Loucy (cell line): ENCODE measurements around the gene VWA1.

Experiments used
- H2AFZ ChIP-seq: fragments of 200-600 bp; sonication (generic); 2 replicates; pipeline ENCODE4 v1.6.0; 2016; ENCODE audit warnings: antibody characterized with exemption, mild to moderate bottlenecking, low read length, moderate library complexity
- H3F3A ChIP-seq: fragments of 200-600 bp; 2 replicates; pipeline ENCODE4 v1.6.0; 2016; ENCODE audit warnings: antibody characterized with exemption, low read depth, mild to moderate bottlenecking
- H3K27me3 ChIP-seq: fragments of 200-600 bp; sonication (generic); 2 replicates; pipeline ENCODE4 v1.6.1; 2014; ENCODE audit warnings: low read length, mild to moderate bottlenecking; ENCODE audit not compliant: insufficient read depth, poor library complexity, severe bottlenecking
- H3K36me3 ChIP-seq: fragments of 200-600 bp; sonication (generic); 2 replicates; pipeline ENCODE4 v1.6.1; 2016; ENCODE audit warnings: low read length; ENCODE audit not compliant: insufficient read depth
- H3K4me1 ChIP-seq: fragments of 200-600 bp; sonication (generic); 2 replicates; pipeline ENCODE4 v1.5.1; 2014; ENCODE audit warnings: low read length, mild to moderate bottlenecking; ENCODE audit not compliant: insufficient read depth, poor library complexity, severe bottlenecking
- H3K4me2 ChIP-seq: fragments of 200-600 bp; sonication (generic); 2 replicates; pipeline ENCODE4 v1.6.0; 2014; ENCODE audit warnings: antibody characterized with exemption, low read length, low read depth, mild to moderate bottlenecking; ENCODE audit not compliant: poor library complexity, severe bottlenecking
- H3K4me3 ChIP-seq: fragments of 200-600 bp; sonication (generic); 2 replicates; pipeline ENCODE4 v1.5.1; 2014; ENCODE audit warnings: low read length, mild to moderate bottlenecking, mixed read lengths; ENCODE audit not compliant: poor library complexity, severe bottlenecking
- H3K79me2 ChIP-seq: fragments of 200-600 bp; sonication (generic); 2 replicates; pipeline ENCODE4 v1.6.1; 2014; ENCODE audit warnings: low read length; ENCODE audit not compliant: insufficient read depth
- H3K9ac ChIP-seq: fragments of 200-600 bp; sonication (generic); 2 replicates; pipeline ENCODE4 v1.6.0; 2014; ENCODE audit warnings: mild to moderate bottlenecking, low read depth, low read length, moderate library complexity; ENCODE audit not compliant: poor library complexity, severe bottlenecking
- H3K9me2 ChIP-seq: fragments of 200-600 bp; sonication (generic); replicated peaks from 2 replicates; pipeline ENCODE4 v1.6.1; 2016; ENCODE audit warnings: low read depth, low read length, mixed read lengths
- H3K9me3 ChIP-seq: fragments of 200-600 bp; sonication (generic); 2 replicates; pipeline ENCODE4 v1.6.1; 2014; ENCODE audit warnings: mild to moderate bottlenecking, antibody characterized with exemption, low read length, low read depth; ENCODE audit not compliant: insufficient read depth
- H4K20me1 ChIP-seq: fragments of 200-600 bp; sonication (generic); 2 replicates; pipeline ENCODE4 v1.6.0; 2014; ENCODE audit warnings: antibody characterized with exemption, low read length, mild to moderate bottlenecking; ENCODE audit not compliant: insufficient read depth, poor library complexity, severe bottlenecking
- CTCF ChIP-seq: fragments of 200-600 bp; sonication (generic); conservative IDR thresholded peaks from 2 replicates; pipeline ENCODE4 v1.5.1; 2014; ENCODE audit warnings: mild to moderate bottlenecking, antibody characterized with exemption, low read length
- EZH2phosphoT487 ChIP-seq: fragments of 200-600 bp; IDR thresholded peaks from 2 replicates; pipeline ENCODE4 v1.6.1; 2018; ENCODE audit warnings: antibody characterized with exemption, mild to moderate bottlenecking, moderate library complexity, borderline replicate concordance

VWA1 gene

DNA sequence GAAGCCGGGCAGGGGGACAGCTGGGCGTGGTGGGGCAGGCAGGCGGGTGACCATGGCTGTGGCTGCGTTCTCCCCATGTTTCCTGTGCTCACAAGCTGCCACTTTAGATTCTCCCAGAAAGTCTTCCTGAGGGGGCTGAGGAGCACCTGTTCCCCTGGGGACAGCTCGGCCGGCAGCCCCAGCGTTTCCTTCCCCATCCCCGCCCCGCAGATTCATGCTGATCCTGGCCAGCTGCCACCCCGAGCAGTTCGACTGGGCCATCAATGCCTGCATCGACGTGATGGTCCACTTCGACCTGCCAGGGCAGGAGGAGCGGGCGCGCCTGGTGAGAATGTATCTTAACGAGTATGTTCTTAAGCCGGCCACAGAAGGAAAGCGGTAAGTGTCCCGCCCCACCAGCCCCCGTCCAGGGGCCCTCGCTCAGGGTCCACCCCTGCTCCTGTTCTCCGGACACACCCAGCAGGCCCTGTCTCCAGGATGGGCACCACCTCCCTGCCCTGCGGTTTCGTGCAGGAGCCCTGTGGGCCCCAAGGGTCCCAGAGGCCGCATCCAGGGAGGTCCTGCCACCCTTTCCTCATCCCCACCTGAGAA lies 25.1 kb downstream of the VWA1 start:
- H2AFZ ChIP-seq = no peak overlapping the region
- H3K4me1 ChIP-seq = no peaks in the 10 kb centered on the region
- no peaks in the 10 kb centered on the region for H3K9me2 ChIP-seq
- H3K36me3 ChIP-seq = no peaks in the 10 kb centered on the region
- H3K4me3 ChIP-seq = no peak overlapping the region
- no peaks in the 10 kb centered on the region for H3K9me3 ChIP-seq
- H4K20me1 ChIP-seq = no peaks in the 10 kb centered on the region
- TF ChIP-seq EZH2phosphoT487 = no peak
- TF ChIP-seq CTCF = no peak
- H3K79me2 ChIP-seq = no peaks in the 10 kb centered on the region
- no peaks in the 10 kb centered on the region for H3F3A ChIP-seq
- H3K9ac ChIP-seq = no peak overlapping the region
- H3K4me2 ChIP-seq = no peak overlapping the region
- H3K27me3 ChIP-seq = no peaks in the 10 kb centered on the region

GRCh38 chr1:1461721-1462317 lies 26.3 kb downstream of the VWA1 start:
- Histone ChIP-seq H3K4me2 (no peak overlapping the region), H4K20me1 (no peaks in the 10 kb centered on the region), H3K9me2 (no peaks in the 10 kb centered on the region), H3K9me3 (no peaks in the 10 kb centered on the region), H3K36me3 (no peaks in the 10 kb centered on the region), H2AFZ (no peak overlapping the region), H3K79me2 (no peaks in the 10 kb centered on the region), H3K4me1 (no peaks in the 10 kb centered on the region), H3K9ac (no peak overlapping the region), H3K4me3 (no peak overlapping the region), H3K27me3 (no peaks in the 10 kb centered on the region), H3F3A (no peaks in the 10 kb centered on the region)
- TF ChIP-seq EZH2phosphoT487 = no peak
- TF ChIP-seq CTCF = 0 out of 2 replicates have a peak, but pooled peaks have one; percentile 9

GRCh38 chr1:1462318-1462966 lies 27.0 kb downstream of the VWA1 start:
- Histone ChIP-seq H3K27me3 (no peaks in the 10 kb centered on the region), H4K20me1 (no peaks in the 10 kb centered on the region), H3K9ac (no peak overlapping the region), H3K9me2 (no peaks in the 10 kb centered on the region), H3K4me1 (no peaks in the 10 kb centered on the region), H3K4me3 (no peak overlapping the region), H3F3A (no peaks in the 10 kb centered on the region), H3K79me2 (no peaks in the 10 kb centered on the region), H3K4me2 (no peak overlapping the region), H2AFZ (no peak overlapping the region), H3K36me3 (no peaks in the 10 kb centered on the region), H3K9me3 (no peaks in the 10 kb centered on the region)
- TF ChIP-seq CTCF (no peak), EZH2phosphoT487 (no peak)
